Small intestine (tissue), 7 donors: ENCODE measurements around the gene FBP1. TPM values are rescaled to one million over a fixed set of nuclear protein-coding genes. Genes with fewer than 3 reads are reported as not detected.

Source experiments
- DNase-seq, 2 donors: peaks; one replicate each; pipeline versions ENCODE4 v3.0.0 to v3.0.0-alpha.2; 2013
- FAIRE-seq: peaks from 2 replicates; lab custom pipeline; 2012; peaks lifted over from hg19 to GRCh38; lab: Jason Lieb, UNC
- H3K27ac ChIP-seq, 3 donors: one replicate each; pipeline ENCODE4 v1.5.1; 2013; ENCODE audit warnings: low read length in 2 of 3, mild to moderate bottlenecking in 2 of 3, control low read depth in 1 of 3, inconsistent platforms in 1 of 3, low read depth in 1 of 3, moderate library complexity in 1 of 3
- H3K27me3 ChIP-seq, 3 donors: one replicate each; pipeline ENCODE4 v1.6.1; 2013; ENCODE audit warnings: low read length in 3 of 3, inconsistent platforms in 1 of 3; ENCODE audit not compliant: control insufficient read depth in 3 of 3, insufficient read depth in 3 of 3
- H3K36me3 ChIP-seq, 3 donors: one replicate each; pipeline ENCODE4 v1.6.1; 2013; ENCODE audit warnings: low read length in 3 of 3, inconsistent platforms in 1 of 3, low read depth in 1 of 3, mild to moderate bottlenecking in 1 of 3, moderate library complexity in 1 of 3; ENCODE audit not compliant: control insufficient read depth in 3 of 3, insufficient read depth in 2 of 3
- H3K4me1 ChIP-seq, 3 donors: one replicate each; pipeline ENCODE4 v1.6.1; 2013; ENCODE audit warnings: low read length in 2 of 3, inconsistent platforms in 1 of 3, low read depth in 1 of 3, mild to moderate bottlenecking in 1 of 3, moderate library complexity in 1 of 3; ENCODE audit not compliant: control insufficient read depth in 3 of 3, insufficient read depth in 2 of 3
- H3K4me3 ChIP-seq, 3 donors: one replicate each; pipeline ENCODE4 v1.5.1; 2013; ENCODE audit warnings: low read length in 3 of 3, control low read depth in 1 of 3, inconsistent platforms in 1 of 3, low read depth in 1 of 3, mild to moderate bottlenecking in 1 of 3, moderate library complexity in 1 of 3
- H3K9me3 ChIP-seq, 2 donors: one replicate each; pipeline ENCODE4 v1.6.1; 2013; ENCODE audit warnings: low read depth in 1 of 2, low read length in 1 of 2; ENCODE audit not compliant: control insufficient read depth in 2 of 2, insufficient read depth in 1 of 2
- WGBS, 3 donors: extraction: QIAGEN DNeasy Blood & Tissue Kit; methylation state at CpG; one replicate each; pipeline ENCODE4 v1.1.7; 2013; 5-methylcytosine and 5-hydroxymethylcytosine counted together
- polyA plus RNA-seq, 4 donors: library from polyadenylated mRNA; stranded (reverse) in 3 of 4; unstranded in 1 of 4; fragments of 200-250 nt in 3 of 4; fragments of 120-200 nt in 1 of 4; gene quantifications; one replicate each; pipeline versions ENCODE4 v1.2.1 to v1.2.3, GENCODE V29; 2013
- donor health status: healthy with polysubstance abuse.
- donor health status: control.
- donor health status: control.
- donor health status: Bipolar disorder and iron deficiency.
- donor health status: healthy.

FBP1 gene
- polyA plus RNA-seq, 4 donors: 113 to 1,158 (median 352) TPM

DNA sequence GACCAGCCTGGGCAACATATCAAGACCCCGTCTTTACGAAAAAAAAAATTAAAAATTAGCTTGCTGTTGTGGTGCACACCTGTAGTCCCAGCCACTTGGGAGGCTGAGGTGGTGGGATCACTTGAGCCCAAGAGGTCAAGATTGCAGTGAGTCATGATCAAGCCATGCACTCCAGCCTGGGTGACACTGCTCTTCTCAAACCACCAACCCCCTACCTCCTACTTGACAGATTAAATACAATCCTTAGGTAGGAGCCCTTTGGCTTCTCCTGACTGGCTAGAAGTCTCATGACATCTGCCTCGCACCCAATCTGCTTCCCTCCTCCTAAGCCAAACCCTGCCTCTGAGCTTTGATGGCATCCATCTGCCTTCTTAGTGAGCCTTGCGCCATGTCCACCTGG is 11.6 kb upstream of the FBP1 start:
- DNase-seq (peak in 1 of 2 donors; percentile 54), FAIRE-seq (no peak)
- Histone ChIP-seq H3K27me3 (no peaks in the 10 kb centered on the region), H3K36me3 (no peaks in the 10 kb centered on the region), H3K4me1 (peaks cover 0 to 14% (median 10%) of the 10 kb centered on the region in 3 donors), H3K9me3 (no peaks in the 10 kb centered on the region), H3K4me3 (no peak overlapping the region), H3K27ac (no peak overlapping the region)
- 96 to 97% (median 96%) methylated on average over 4 of the region's 4 CpGs for WGBS, 3 donors

DNA sequence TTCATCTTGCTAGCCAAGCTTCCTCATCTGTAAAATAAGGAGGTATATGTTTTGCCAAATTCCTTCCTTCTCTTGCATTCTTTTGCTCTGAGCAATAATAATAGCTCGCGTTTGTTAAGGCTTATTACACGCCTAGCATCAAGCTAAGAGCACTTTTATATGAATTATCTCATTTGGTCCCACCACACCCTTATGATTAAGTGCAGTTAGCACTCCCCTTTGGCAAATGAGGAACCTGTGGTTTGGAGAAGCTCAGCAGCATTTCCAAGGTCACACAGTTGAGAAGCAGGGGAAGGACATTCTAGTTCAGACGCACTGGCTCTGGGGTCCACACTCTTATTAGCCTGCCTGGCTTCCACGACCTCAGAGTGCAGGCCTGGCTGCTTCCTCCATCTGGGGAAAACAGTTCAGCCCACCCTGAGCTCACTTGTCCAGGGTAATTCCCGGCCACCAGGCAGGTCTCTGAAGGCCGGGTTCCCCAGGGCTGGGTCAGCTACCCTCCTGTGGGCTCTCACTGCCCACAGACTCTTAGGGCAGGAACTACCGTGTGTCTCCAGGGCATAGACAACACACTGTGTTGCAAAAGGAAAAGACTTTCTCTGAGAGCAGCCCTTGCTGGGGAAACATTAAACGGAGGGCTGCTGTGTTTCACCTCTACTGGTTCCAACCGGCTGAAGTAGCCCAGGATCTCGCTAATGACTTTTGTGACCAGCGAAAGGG is 9.9 kb upstream of the FBP1 start:
- FAIRE-seq (no peak), DNase-seq (peak in 1 of 2 donors; percentile 85)
- 50 to 61% (median 60%) methylated on average over 12 of the region's 12 CpGs for WGBS, 3 donors
- Histone ChIP-seq H3K36me3 (no peaks in the 10 kb centered on the region), H3K9me3 (no peaks in the 10 kb centered on the region), H3K27ac (peak overlapping the region in 2 of 3 donors; percentile 71 to 90), H3K27me3 (no peaks in the 10 kb centered on the region), H3K4me3 (no peak overlapping the region), H3K4me1 (peaks cover 0 to 22% (median 11%) of the 10 kb centered on the region in 3 donors)

DNA sequence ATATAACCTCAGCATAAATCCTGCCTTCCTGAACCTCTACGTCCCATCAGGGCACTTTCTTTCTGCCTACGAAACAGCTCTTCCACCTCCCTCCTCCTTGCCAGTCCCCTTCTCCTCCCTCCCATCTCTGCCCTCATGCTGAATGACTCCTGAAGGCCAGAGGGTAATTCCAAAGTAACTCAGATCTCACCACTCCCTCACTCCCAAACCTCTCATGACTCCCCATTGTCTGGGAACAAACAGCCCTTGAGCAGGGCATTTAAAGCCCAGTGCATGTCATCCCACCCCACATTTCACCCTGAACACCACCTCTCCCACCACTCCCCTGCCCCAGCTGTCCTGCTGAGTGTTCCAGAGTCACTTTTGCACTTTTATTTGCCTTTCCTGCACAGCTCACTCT is 8.9 kb upstream of the FBP1 start:
- Histone ChIP-seq H3K27ac (peak overlapping the region in 1 of 3 donors; percentile 90), H3K9me3 (no peaks in the 10 kb centered on the region), H3K4me3 (no peak overlapping the region), H3K27me3 (no peaks in the 10 kb centered on the region), H3K36me3 (no peaks in the 10 kb centered on the region), H3K4me1 (peaks cover 0 to 22% (median 11%) of the 10 kb centered on the region in 3 donors)
- DNase-seq (no peak), FAIRE-seq (no peak)
- WGBS, 3 donors: 84 to 89% (median 88%) methylated on average over 2 of the region's 2 CpGs

DNA sequence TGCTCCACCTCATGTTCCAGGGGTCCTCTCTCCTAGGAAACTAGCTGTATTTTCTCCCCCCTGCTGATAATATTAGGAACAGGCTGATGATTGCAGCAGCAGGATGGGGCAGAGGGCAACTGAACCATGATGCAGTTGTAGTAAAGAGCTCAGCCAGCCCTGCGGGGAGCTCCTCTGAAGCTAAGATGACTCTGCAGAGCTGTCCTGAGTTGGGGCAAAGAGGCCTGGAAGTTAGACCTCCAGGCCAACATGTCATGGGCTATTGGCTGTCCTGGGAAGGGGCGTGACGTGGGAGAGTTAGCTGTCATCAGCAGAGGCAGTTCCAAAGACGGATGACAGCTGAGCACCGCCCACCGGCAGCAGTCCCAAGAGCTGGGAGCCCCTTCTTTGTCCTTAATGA is 6.6 kb upstream of the FBP1 start:
- WGBS, 3 donors: 77 to 82% (median 80%) methylated on average over 6 of the region's 6 CpGs
- H3K4me1 ChIP-seq: peaks cover 0 to 20% (median 11%) of the 10 kb centered on the region in 3 donors
- no peak for DNase-seq
- no peaks in the 10 kb centered on the region for H3K27me3 ChIP-seq
- H3K4me3 ChIP-seq: no peak overlapping the region
- no peaks in the 10 kb centered on the region for H3K9me3 ChIP-seq
- no peak overlapping the region for H3K27ac ChIP-seq
- FAIRE-seq: no peak
- H3K36me3 ChIP-seq: no peaks in the 10 kb centered on the region

DNA sequence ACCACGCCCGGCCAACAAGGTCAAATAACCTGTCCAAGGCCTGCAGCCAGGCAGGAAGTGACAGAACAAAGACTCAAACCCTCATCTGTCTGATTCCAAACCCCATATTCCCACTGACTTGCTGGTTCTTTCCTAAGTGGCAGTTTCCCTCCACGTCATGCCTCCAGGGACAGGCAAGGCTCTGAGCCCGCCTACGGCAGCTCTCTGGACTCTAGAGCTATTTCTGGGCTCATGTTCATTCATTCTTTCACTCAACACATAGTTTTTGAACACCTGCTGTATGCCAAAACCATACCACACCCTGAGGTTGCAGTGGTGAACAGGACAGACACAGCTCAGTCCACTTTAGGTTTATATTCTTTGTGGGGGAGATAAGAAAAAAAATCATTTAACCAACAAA is 5.2 kb upstream of the FBP1 start:
- no peak overlapping the region for H3K4me3 ChIP-seq
- H3K4me1 ChIP-seq: peaks cover 5 to 29% (median 15%) of the 10 kb centered on the region in 3 donors
- H3K36me3 ChIP-seq: no peaks in the 10 kb centered on the region
- FAIRE-seq: no peak
- no peaks in the 10 kb centered on the region for H3K27me3 ChIP-seq
- DNase-seq: no peak
- H3K27ac ChIP-seq: no peak overlapping the region
- 46 to 61% (median 52%) methylated on average over 5 of the region's 5 CpGs for WGBS, 3 donors
- no peaks in the 10 kb centered on the region for H3K9me3 ChIP-seq

DNA sequence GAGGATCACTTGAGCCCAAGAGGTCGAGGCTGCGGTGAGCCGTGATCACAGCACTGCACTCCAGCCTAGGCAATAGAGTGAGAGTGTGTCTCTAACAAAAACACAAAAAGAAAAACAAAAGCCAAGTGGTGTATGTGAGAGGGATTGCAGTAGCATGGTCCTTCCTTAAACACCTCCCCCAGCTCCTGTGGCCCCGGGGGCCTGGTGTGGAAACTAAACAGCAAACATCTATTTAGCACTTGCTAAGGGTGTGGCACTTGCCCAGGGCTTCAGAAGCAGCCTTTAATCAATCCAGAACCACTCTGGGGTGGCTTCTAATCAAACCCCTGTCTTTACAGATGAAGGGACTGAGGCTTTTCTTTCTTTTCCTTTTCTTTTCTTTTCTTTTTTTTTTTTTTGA is 4.4 kb upstream of the FBP1 start:
- H3K27me3 ChIP-seq: no peaks in the 10 kb centered on the region
- H3K9me3 ChIP-seq: no peaks in the 10 kb centered on the region
- DNase-seq (no peak), FAIRE-seq (no peak)
- no peak overlapping the region for H3K4me3 ChIP-seq
- no peak overlapping the region for H3K27ac ChIP-seq
- H3K4me1 ChIP-seq: peaks cover 6 to 25% (median 11%) of the 10 kb centered on the region in 3 donors
- no peaks in the 10 kb centered on the region for H3K36me3 ChIP-seq
- WGBS, 3 donors: 67 to 75% (median 73%) methylated on average over 4 of the region's 4 CpGs

DNA sequence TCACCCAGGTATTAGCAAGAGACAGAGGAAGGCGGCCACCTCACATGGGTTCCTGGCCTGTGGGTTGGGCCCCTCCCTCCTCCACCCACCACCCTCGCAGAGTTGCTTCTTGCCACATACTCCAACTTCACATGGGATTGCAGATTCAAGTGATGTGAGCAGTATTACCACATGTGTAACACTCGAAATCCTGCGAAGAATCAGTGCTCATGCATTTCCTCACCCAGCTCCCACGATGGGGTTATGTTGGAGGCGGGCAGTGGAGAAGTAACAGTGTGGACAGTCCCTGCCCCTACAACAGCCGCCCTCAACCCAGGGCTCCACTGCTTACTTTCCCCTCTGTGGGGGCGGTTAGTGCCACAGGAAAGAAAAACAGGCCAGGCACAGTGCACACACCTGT is 3.9 kb upstream of the FBP1 start:
- H3K27me3 ChIP-seq: no peaks in the 10 kb centered on the region
- H3K27ac ChIP-seq: no peak overlapping the region
- no peaks in the 10 kb centered on the region for H3K36me3 ChIP-seq
- H3K9me3 ChIP-seq: no peaks in the 10 kb centered on the region
- no peak for DNase-seq
- H3K4me3 ChIP-seq: no peak overlapping the region
- FAIRE-seq: no peak
- peaks cover 7 to 25% (median 9%) of the 10 kb centered on the region in 3 donors for H3K4me1 ChIP-seq
- 84 to 88% (median 85%) methylated on average over 8 of the region's 8 CpGs for WGBS, 3 donors

DNA sequence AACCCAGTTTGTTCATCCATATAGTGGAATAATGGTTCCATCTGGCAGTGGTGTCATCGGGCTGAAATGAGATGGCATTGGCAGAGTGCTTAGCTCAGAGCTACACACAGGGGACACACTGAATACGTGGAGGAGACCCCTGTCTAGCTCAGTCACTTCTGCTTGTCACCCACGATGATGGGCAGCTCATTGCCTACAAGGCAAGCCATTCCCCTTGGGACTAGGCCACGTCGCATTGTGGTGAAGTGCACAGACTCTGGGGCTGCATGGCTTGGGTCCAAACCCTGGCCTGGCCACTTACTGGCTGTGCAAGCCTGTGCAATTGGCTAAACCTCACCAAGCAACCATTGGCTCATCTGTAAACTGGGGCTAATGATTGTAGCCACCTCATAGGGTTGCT is 3.2 kb upstream of the FBP1 start:
- 91 to 98% (median 93%) methylated on average over 5 of the region's 5 CpGs for WGBS, 3 donors
- Histone ChIP-seq H3K36me3 (no peaks in the 10 kb centered on the region), H3K27ac (no peak overlapping the region), H3K4me1 (peaks cover 7 to 25% (median 9%) of the 10 kb centered on the region in 3 donors), H3K9me3 (no peaks in the 10 kb centered on the region), H3K27me3 (no peaks in the 10 kb centered on the region), H3K4me3 (no peak overlapping the region)
- no peak for FAIRE-seq
- no peak for DNase-seq
